T-helper 9 cell (primary cell): ENCODE results near the gene JAZF1.
A peak's percentile ranks its signal among the peaks of the same experiment; 100 is the strongest.

ENCODE experiments used
- DNase-seq: peaks from one replicate; pipeline ENCODE4 v3.0.0-alpha.2; 2020
- total RNA-seq, 2 donors: gene quantifications; one replicate each; lab custom pipeline; 2026; lab: John Stamatoyannopoulos, UW

Gene JAZF1
- total RNA-seq, result 9.7 to 13.4 reads per million in 2 donors

- DNase-seq, result peak; percentile 44
These were observed at the start of gene JAZF1 for GRCh38 chr7:28180364-28181147. Gene JAZF1, minus strand, starts transcription at chr7:28180795.

DNA sequence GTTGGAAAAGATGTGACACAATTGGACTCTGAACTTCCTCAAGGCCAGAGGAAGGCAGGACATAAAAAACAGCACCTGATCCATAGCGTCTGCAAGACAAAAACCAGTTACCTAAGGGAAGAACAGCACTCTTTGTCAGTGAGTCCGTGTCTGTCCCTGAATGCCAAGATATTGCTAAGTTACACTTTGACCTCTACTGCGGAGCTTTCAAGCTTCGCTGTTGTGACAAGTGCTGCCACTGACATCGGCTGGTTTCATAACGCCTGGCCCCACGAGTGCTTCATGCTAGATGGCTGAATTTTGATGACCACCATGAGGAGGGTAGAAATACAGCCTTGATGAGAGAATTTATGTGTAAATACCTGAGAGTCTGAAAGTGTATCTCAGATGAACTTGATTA, 49.7 kb upstream of the JAZF1 start:
- no peak for DNase-seq

DNA sequence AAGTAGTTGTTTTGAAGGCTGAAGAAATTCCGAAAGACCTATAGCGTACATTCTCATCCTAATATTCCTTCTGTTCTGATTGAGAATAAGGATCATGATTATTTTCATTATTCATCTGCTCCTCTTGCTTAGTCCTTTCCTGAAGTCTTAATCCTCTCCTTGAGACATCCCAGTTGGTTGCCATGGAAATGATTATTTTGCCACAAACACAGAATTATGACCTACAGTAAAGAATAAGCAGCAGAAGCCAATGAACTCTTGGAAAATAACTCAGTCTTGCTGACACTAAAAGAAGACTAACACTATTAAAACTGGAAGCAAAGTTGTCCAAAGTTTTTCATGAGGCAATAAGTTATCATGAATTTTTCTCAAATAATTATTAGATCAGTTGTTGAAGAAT, 47.8 kb upstream of the JAZF1 start:
- no peak for DNase-seq

- no peak for DNase-seq
These were observed 45.4 kb upstream of the JAZF1 start for GRCh38 chr7:28226003-28226402.

DNA sequence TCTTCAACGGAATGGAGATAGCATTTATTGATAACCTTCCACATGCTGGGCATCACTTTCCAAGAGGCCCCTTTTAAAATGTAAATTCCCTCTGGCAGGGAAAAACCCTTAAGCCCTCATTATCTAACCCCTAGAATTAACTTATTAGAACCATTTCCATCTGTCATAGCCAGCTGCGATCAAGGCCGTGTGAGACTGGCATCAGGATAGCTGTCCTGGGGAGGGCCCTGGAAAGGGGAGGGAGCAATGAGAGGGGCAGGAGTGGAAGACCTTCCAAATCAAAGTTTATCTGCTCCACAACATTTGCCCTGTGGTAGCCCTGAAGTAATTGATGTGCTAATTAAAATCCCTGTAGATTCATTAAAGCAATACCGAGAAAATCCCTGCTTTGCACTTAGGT, 45.0 kb upstream of the JAZF1 start:
- DNase-seq, result no peak

- no peak for DNase-seq
These were observed 44.1 kb upstream of the JAZF1 start for GRCh38 chr7:28224675-28225074.

- DNase-seq, result no peak
These were observed 43.6 kb upstream of the JAZF1 start for GRCh38 chr7:28224172-28224571.

- DNase-seq, result no peak
These were observed 42.0 kb upstream of the JAZF1 start for GRCh38 chr7:28222636-28223035.

DNA sequence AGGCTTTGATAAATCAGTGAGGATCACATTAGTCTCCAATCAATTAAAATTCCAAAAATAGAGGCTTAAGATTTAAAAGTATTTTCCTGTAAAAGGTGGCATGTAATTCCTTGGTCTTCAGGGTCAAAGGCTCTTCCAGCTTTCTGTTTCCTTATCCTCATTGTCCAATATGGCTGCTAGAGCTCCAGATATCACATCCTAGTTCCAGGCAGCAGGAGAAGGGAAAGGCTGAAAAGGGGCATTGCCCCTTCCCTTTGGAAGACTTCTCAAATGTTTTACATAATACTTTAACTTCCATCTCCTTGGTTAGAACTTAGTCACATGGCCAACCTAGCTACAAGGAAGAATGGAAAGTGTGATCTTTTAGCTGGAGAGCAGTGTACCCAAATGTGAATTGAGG, 39.2 kb upstream of the JAZF1 start:
- no peak for DNase-seq

DNA sequence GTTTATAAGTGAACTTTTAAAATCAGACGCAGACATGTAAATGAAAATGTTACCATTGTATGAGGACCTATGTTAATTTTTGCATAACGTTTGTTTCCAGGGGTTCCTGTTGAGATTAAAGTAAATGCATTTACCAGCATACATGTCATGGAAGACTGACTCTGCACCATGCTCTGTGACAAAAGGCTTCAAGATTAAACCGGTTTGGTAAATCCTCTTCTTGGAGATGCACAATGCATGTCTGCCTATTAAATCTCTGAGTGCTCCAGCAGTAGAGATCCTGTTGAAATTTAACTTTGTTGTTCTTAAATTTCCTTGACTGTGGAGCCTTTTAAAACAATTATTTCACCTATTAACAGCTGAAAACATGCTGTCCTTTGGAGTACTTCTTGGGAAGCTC, 36.5 kb upstream of the JAZF1 start:
- no peak for DNase-seq

GRCh38 chr7:28211006-28211405, 30.4 kb upstream of the JAZF1 start:
- no peak for DNase-seq

GRCh38 chr7:28208506-28208905, 27.9 kb upstream of the JAZF1 start:
- no peak for DNase-seq

- DNase-seq, result no peak
These were observed 27.0 kb upstream of the JAZF1 start for GRCh38 chr7:28207486-28208158.

DNA sequence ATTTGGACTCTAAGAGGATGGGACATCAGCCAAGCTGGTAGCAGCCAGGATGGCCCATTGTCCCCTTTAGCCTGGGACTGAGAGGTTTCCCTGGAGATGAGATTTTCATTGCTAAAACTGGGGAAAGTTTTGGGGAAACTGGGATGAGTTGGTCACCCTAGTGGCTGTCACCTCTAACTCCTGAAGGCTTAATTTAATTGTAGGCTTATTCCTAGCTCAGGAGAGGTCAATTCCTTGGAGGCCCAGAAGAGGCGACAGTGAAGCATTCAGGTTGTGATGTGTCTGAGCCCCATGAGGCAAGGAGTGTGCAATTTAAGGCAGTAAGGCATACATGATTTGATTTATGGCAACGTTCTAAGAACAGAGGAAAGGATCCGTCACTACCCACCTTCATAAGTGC, 24.9 kb upstream of the JAZF1 start:
- DNase-seq, result no peak

DNA sequence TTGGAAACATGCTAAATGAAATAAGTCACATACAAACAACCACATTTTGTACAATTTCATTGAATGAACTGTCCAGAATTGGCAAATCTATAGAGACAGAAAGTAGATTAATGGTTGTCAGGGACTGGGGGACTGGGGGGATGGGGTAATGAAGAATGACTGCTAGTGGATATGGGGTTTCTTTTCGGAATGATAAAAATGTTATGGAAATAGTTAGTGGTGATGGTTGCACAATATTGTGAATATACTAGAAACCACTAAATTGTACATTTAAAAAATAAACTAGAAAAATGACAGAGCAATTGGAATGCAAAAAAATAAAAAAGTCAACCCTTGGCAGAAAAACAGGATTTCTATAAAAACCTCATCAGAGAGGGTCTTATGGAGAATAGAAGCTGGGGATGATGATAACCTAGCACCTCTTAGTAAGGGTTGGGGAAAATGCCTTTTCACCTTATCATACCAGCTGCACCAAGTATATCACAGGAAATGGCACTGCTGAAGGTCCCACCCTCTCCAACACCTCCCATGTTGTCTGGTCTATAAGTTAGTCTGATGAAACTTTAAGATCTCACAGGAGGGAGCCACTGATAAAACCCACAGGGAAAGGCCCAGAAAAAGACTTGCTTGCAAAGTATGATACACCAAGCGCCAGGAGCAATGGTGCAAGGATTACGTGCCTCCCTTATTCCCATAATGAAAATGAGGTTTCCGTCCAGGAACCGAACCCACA, 23.1 kb upstream of the JAZF1 start:
- no peak for DNase-seq

GRCh38 chr7:28202222-28202621, 21.6 kb upstream of the JAZF1 start:
- no peak for DNase-seq

DNA sequence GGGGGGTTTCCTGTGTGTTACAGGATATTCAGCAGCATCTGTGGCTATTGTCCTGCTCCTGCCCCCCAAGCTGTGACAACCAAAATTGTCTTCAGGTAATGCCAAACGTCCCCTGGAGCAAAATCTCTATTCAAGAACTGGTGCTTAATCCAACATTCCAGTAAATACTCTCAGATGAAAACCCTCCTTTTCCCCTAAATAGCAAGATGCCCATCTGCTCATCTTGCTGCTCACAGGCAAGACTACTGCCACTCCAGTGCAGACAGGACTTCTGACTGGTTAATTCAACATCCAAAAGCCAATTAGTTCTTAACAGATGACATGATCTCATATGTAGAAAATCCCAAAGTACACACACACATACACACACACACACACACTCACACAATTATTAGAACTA, 20.5 kb upstream of the JAZF1 start:
- DNase-seq, result no peak

DNA sequence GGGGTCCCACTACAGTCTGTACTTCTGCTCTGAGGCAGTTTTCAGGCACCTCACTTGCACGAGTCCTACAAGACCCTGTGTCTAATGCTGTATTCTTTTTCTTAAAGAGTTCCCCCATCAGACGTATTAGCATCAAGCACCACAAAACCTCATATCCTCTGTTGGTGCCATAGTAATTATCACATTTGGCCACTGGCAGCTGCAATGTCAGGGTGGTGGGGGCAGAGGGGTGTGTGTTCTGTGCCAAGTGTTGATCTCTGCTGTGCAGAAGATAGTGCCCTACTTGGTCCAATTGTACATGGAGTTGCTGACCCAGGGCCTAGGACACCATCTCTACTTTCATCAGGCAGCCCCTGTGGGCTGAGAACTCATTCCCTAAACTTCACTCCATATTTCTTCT, 20.0 kb upstream of the JAZF1 start:
- no peak for DNase-seq

DNA sequence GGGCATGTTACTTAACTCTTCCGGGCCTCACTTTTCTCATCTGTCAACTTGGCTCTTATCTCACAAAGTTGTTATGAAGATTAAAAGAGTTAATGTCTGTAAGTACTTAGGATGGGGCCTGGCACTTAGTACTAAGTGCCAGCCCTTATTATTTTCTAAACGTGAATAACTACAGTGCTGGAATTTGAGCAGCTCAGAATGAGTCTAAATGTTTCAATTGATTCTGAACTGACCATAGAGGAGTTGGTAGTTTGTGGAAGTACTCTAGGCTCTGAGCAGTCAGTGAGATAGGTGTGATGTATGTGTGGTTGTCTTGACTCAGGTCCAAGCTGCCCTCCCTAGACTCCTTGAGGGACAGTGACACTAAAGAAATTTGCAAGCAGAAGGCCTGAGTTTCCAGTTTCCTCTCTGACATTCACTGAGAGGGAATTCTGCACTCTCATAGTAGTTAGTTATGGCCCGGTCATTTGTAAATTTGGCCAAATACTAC, 18.5 kb upstream of the JAZF1 start:
- no peak for DNase-seq

DNA sequence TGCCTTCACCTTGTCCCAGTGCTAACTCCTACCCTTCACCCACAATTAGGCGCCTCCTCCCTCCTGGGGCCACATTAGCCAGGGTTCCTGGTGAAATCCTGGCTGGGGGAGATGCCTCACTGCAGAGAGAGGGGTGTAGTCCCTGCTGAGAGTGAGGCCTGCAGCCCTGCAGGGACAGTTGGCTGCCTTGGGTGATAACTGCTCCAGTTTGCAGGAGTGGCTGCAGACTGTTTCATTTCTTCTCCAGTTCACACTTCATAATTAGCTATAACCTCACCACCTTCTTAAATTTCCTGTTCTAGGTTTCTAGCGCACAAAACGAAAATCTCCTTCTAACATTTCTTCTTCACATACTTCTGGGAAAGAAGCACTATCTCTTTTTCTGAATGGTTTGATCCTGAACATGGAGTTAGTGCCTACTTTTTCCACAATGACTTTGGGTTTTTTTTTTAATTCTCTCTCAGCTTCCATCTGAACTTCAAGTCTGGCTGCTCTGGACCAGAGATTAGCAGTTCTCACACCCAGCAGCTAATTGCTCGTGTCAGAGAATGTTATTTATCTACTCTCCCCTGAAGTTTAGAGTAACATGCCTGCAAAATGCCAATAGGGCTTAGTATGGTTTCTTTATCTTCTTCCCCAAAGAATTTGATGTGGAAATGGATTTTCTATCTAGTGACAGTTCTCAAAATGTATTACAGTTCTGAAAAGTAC, 15.5 kb upstream of the JAZF1 start:
- no peak for DNase-seq

DNA sequence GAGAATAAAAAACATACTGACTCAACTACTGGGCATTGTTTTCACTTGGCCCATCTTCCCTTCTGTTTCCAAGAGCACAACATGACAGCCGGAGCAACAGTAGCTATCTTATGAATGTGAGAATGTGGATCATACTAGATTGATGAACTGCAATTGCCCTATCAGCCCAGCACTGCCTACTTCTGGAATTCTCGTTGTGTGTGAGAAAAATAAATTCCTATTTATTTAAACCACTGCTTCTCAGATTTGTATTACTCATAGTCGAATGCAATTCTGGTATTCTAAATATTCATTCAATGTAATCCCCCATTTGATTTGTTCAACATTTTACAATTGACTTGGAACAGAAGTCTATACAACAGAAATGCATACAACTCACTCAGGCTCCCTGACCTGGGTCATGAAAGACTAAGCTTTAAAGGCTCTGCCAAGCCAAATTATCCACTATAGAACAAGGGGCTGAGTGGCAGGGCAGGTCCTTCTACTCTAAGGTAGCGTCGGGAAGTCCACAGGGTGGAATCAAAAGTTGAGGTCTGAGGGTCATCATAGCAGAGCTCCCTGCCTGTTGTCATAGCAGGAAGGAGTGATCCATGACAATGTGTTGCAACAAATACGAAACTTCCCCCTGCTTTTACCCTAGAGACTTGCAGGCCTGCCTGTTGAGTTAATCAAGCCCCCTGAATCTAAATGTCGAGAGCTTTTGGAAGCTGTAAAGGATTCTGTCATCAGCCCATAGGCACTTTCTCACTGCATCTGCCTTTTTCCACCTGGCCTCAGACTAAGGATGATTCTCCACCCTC, 12.4 kb upstream of the JAZF1 start:
- no peak for DNase-seq

DNA sequence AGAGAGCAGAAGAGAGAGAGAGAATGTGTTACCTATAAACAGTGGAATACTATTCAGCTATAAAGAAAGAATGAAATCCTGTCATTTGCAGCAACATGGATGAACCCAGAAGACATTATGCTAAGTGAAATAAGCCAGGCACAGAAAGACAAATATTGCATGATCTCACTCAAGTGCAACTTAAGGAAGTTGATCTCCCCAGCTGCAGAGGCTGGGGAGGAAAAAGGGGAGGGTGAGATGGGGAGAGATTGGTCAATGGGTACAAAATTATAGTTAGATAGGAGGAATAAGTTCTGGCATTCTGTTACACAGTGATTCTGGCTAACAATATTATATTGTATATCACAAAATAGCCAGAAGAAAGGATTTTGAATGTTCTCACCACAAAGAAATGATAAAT, 11.2 kb upstream of the JAZF1 start:
- no peak for DNase-seq
